Gastroesophageal sphincter (tissue), 3 donors: ENCODE results near the gene CYP27A1.

Source experiments
- EP300 ChIP-seq: sonication (generic); formaldehyde crosslinking; IDR thresholded peaks from one replicate; pipeline ENCODE4 v1.6.1; 2017; ENCODE audit warnings: antibody characterized with exemption, mild to moderate bottlenecking
- POLR2A ChIP-seq, 2 donors: fragments of 450-650 bp; IDR thresholded peaks; one replicate each; pipeline ENCODE4 v1.6.1; 2017; ENCODE audit warnings: antibody characterized with exemption in 2 of 2, mild to moderate bottlenecking in 2 of 2, moderate library complexity in 1 of 2
- POLR2AphosphoS5 ChIP-seq: sonication (generic); formaldehyde crosslinking; IDR thresholded peaks from one replicate; pipeline ENCODE4 v1.6.1; 2017; ENCODE audit warnings: antibody characterized with exemption
- TF ChIP-seq, protein P1 (sequence below), 4 experiments: fragments of 200-600 bp in 2 of 4; fragments of 450-650 bp in 2 of 4; sonication (generic) in 1 of 4; IDR thresholded peaks; one replicate each; pipeline ENCODE4 v1.5.1; 2017 to 2019; ENCODE audit warnings: antibody characterized with exemption in 4 of 4, mild to moderate bottlenecking in 2 of 4, moderate library complexity in 2 of 4

GRCh38 chr2:218839430-218839829 is 57.5 kb downstream of the CYP27A1 start:
- TF ChIP-seq, protein P1, sequence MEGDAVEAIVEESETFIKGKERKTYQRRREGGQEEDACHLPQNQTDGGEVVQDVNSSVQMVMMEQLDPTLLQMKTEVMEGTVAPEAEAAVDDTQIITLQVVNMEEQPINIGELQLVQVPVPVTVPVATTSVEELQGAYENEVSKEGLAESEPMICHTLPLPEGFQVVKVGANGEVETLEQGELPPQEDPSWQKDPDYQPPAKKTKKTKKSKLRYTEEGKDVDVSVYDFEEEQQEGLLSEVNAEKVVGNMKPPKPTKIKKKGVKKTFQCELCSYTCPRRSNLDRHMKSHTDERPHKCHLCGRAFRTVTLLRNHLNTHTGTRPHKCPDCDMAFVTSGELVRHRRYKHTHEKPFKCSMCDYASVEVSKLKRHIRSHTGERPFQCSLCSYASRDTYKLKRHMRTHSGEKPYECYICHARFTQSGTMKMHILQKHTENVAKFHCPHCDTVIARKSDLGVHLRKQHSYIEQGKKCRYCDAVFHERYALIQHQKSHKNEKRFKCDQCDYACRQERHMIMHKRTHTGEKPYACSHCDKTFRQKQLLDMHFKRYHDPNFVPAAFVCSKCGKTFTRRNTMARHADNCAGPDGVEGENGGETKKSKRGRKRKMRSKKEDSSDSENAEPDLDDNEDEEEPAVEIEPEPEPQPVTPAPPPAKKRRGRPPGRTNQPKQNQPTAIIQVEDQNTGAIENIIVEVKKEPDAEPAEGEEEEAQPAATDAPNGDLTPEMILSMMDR (IDR thresholded peaks at IDR 0.05), result no peak
- TF ChIP-seq POLR2A (IDR thresholded peaks at IDR 0.05) (no peak), EP300 (no peak), POLR2AphosphoS5 (no peak)
